22Rv1 (cell line): ENCODE results near the gene ASPN.

ENCODE experiments used
- CTCF ChIP-seq: fragments of 450-650 bp; IDR thresholded peaks from 2 replicates; pipeline ENCODE4 v1.5.1; 2017; ENCODE audit warnings: mild to moderate bottlenecking
- ZFX ChIP-seq: fragments of 450-650 bp; IDR thresholded peaks from 2 replicates; pipeline ENCODE4 v1.6.1; 2017; ENCODE audit warnings: antibody characterized with exemption, borderline replicate concordance

- TF ChIP-seq CTCF = no peak
- no peak for TF ChIP-seq ZFX
Observed at GRCh38 chr9:92517046-92517445, 34.7 kb upstream of the ASPN start.
